Thoracic aorta endothelial cell (primary cell): ENCODE data around the gene LYRM9. TPM values are rescaled to one million over a fixed set of nuclear protein-coding genes. Genes with fewer than 3 reads are reported as not detected.

Experiments used
- total RNA-seq: library from RNA; depleted of rRNA; stranded (reverse); fragments of >200 nt; gene quantifications from 2 replicates; pipeline ENCODE4 v1.2.3, GENCODE V29; 2012

Gene LYRM9
- 2.8 TPM in 2 replicates for total RNA-seq

DNA sequence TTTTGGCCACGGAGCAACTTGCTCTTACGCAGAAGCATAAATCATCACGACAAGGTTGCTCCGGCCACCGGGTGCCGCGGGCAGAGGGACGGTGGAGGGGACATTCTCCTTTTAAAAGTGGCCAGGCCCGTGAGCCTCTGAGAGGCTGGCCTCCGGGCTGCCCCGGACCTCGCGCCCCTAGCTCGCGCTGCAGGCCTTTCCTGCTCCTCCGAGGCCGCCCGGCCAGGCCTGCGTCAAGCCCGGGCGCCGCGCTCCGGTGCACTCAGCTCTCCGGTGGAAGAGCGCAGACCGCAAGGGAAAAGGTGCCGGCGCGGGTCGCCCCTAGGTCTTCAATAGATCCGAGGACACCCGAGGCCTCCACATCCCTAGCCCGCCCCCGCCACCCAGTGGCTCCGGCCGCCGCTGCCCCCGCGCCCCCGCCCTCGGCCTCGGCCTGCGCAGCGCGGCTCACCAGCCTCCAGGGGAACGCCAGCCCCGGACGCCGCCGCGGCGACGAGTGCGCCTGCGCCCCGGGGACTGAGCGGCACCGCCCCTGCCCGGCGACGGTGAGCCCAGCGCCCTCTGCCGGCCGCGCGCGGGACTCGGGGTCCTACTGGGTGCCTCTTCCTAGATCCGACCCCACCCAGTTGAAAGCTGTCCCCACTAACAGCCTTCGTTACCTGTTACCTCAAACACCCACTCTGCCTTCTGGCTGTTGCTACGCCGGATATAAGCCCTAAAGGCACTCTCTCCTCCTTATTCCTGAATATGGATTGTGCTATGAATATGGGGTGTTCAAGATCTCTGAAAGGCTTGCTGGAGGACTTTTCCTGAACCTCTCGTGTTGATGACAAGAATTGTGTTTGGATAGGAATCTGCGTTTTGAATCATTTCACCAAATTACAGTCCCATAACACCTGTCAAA lies at the start of gene LYRM9:
Gene LYRM9, minus strand, starts transcription at position 500 of the 904 bp plus-strand sequence. CDS start 10,671 bp downstream, outside the sequence.

Other genes with a start within 250 kb of the LYRM9 start
- not detected in 2 replicates for gene NOS2, start 92.8 kb downstream of the LYRM9 start, total RNA-seq
- 50.4 and 50.5 TPM in 2 replicates for gene NLK, start 149.3 kb upstream of the LYRM9 start, total RNA-seq